IgD-negative memory B cell (primary cell): ENCODE measurements around the gene PLEKHA6. TPM values are rescaled to one million over a fixed set of nuclear protein-coding genes. Genes with fewer than 3 reads are reported as not detected.

Experiments used
- H3K27ac Mint-ChIP-seq, 3 donors: one replicate each; pipeline ENCODE4 v1.8.0; 2020 to 2022; ENCODE audit warnings: mild to moderate bottlenecking in 3 of 3, mixed read lengths in 3 of 3, moderate library complexity in 1 of 3
- H3K27me3 Mint-ChIP-seq: one replicate; pipeline ENCODE4 v1.8.0; 2021; ENCODE audit warnings: mixed read lengths
- H3K36me3 Mint-ChIP-seq: one replicate; pipeline ENCODE4 v1.8.0; 2020; ENCODE audit warnings: mild to moderate bottlenecking, mixed read lengths
- H3K4me1 Mint-ChIP-seq, 3 donors: one replicate each; pipeline ENCODE4 v1.8.0; 2020 to 2022; ENCODE audit warnings: mixed read lengths in 3 of 3, mild to moderate bottlenecking in 1 of 3
- H3K4me3 Mint-ChIP-seq, 4 donors: one replicate each; pipeline ENCODE4 v1.8.0; 2020 to 2022; ENCODE audit warnings: mild to moderate bottlenecking in 4 of 4, mixed read lengths in 4 of 4, moderate library complexity in 3 of 4
- H3K9me3 Mint-ChIP-seq, 3 donors: one replicate each; pipeline ENCODE4 v1.8.0; 2020 to 2021; ENCODE audit warnings: mixed read lengths in 3 of 3, mild to moderate bottlenecking in 1 of 3
- polyA plus RNA-seq: library from polyadenylated mRNA; unstranded; fragments of 300-500 nt; fragmentation: Illumina TruSeq; gene quantifications from one replicate; pipeline ENCODE4 v1.2.3, GENCODE V29; 2021

PLEKHA6 gene
- 0.11 TPM for polyA plus RNA-seq

- no peak within 1 kb of the TSS for H3K4me3 Mint-ChIP-seq
- peaks cover 20% of the 10 kb centered on the region for H3K27me3 Mint-ChIP-seq
Observed at GRCh38 chr1:204359474-204360255, at the start of gene PLEKHA6. TSS of gene PLEKHA6 (minus strand) at chr1:204359929. CDS start at chr1:204273727, 86,202 bp downstream.

GRCh38 chr1:204409123-204409522 is 49.4 kb upstream of the PLEKHA6 start:
- peak overlapping the region; percentile 98 to 100 (median 99) for H3K4me3 Mint-ChIP-seq

More at GRCh38 chr1:204359474-204360255, at the start of gene PLEKHA6:
- no peaks in the 10 kb centered on the region for H3K36me3 Mint-ChIP-seq
- H3K9me3 Mint-ChIP-seq = no peaks in the 10 kb centered on the region
- peaks cover 4 to 7% (median 4%) of the 10 kb centered on the region in 3 donors for H3K4me1 Mint-ChIP-seq
- H3K27ac Mint-ChIP-seq = no peak within 1 kb of the TSS

GRCh38 chr1:204408602-204409001 is 48.9 kb upstream of the PLEKHA6 start:
- H3K27me3 Mint-ChIP-seq = no peaks in the 10 kb centered on the region
- H3K4me3 Mint-ChIP-seq = peak overlapping the region; percentile 98 to 100 (median 99)
- H3K9me3 Mint-ChIP-seq = no peaks in the 10 kb centered on the region
- H3K27ac Mint-ChIP-seq = peak overlapping the region; percentile 83 to 99 (median 98)
- H3K4me1 Mint-ChIP-seq = peaks cover 22 to 35% (median 25%) of the 10 kb centered on the region in 3 donors
- H3K36me3 Mint-ChIP-seq = peaks cover 6% of the 10 kb centered on the region

More at GRCh38 chr1:204409123-204409522, 49.4 kb upstream of the PLEKHA6 start:
- no peaks in the 10 kb centered on the region for H3K27me3 Mint-ChIP-seq
- peaks cover 22 to 32% (median 24%) of the 10 kb centered on the region in 3 donors for H3K4me1 Mint-ChIP-seq
- peak overlapping the region; percentile 76 to 99 (median 98) for H3K27ac Mint-ChIP-seq
- no peaks in the 10 kb centered on the region for H3K9me3 Mint-ChIP-seq
- H3K36me3 Mint-ChIP-seq = peaks cover 6% of the 10 kb centered on the region

GRCh38 chr1:204408074-204408507 is 48.4 kb upstream of the PLEKHA6 start:
- Mint-ChIP-seq H3K4me3 (peak overlapping the region; percentile 98 to 100 (median 99)), H3K27me3 (no peaks in the 10 kb centered on the region), H3K36me3 (peaks cover 6% of the 10 kb centered on the region), H3K27ac (peak overlapping the region; percentile 83 to 99 (median 98)), H3K9me3 (no peaks in the 10 kb centered on the region), H3K4me1 (peaks cover 21 to 32% (median 25%) of the 10 kb centered on the region in 3 donors)

GRCh38 chr1:204407295-204407971 is 47.7 kb upstream of the PLEKHA6 start:
- Mint-ChIP-seq H3K4me1 (peaks cover 18 to 29% (median 23%) of the 10 kb centered on the region in 3 donors), H3K27me3 (no peaks in the 10 kb centered on the region), H3K4me3 (peak overlapping the region; percentile 98 to 100 (median 99)), H3K27ac (peak overlapping the region; percentile 83 to 99 (median 98)), H3K36me3 (peaks cover 6% of the 10 kb centered on the region), H3K9me3 (no peaks in the 10 kb centered on the region)

GRCh38 chr1:204406621-204407020 is 46.9 kb upstream of the PLEKHA6 start:
- no peaks in the 10 kb centered on the region for H3K27me3 Mint-ChIP-seq
- H3K4me3 Mint-ChIP-seq = peak overlapping the region; percentile 98 to 100 (median 99)
- peak overlapping the region in 1 of 3 donors; percentile 53 for H3K27ac Mint-ChIP-seq
- no peaks in the 10 kb centered on the region for H3K9me3 Mint-ChIP-seq
- peaks cover 16 to 23% (median 20%) of the 10 kb centered on the region in 3 donors for H3K4me1 Mint-ChIP-seq
- H3K36me3 Mint-ChIP-seq = peaks cover 6% of the 10 kb centered on the region

GRCh38 chr1:204405988-204406387 is 46.3 kb upstream of the PLEKHA6 start:
- peaks cover 6% of the 10 kb centered on the region for H3K36me3 Mint-ChIP-seq
- no peaks in the 10 kb centered on the region for H3K9me3 Mint-ChIP-seq
- peak overlapping the region in 1 of 3 donors; percentile 53 for H3K27ac Mint-ChIP-seq
- H3K4me1 Mint-ChIP-seq = peaks cover 16 to 26% (median 20%) of the 10 kb centered on the region in 3 donors
- peak overlapping the region; percentile 33 to 99 (median 98) for H3K4me3 Mint-ChIP-seq
- no peaks in the 10 kb centered on the region for H3K27me3 Mint-ChIP-seq

GRCh38 chr1:204404629-204405028 is 44.9 kb upstream of the PLEKHA6 start:
- H3K36me3 Mint-ChIP-seq = peaks cover 5% of the 10 kb centered on the region
- peak overlapping the region in 1 of 4 donors; percentile 38 for H3K4me3 Mint-ChIP-seq
- no peak overlapping the region for H3K27ac Mint-ChIP-seq
- no peaks in the 10 kb centered on the region for H3K27me3 Mint-ChIP-seq
- H3K4me1 Mint-ChIP-seq = peaks cover 16 to 30% (median 18%) of the 10 kb centered on the region in 3 donors
- no peaks in the 10 kb centered on the region for H3K9me3 Mint-ChIP-seq

GRCh38 chr1:204402391-204402790 is 42.7 kb upstream of the PLEKHA6 start:
- peaks cover 18 to 23% (median 22%) of the 10 kb centered on the region in 3 donors for H3K4me1 Mint-ChIP-seq
- H3K36me3 Mint-ChIP-seq = peaks cover 3% of the 10 kb centered on the region
- H3K27me3 Mint-ChIP-seq = no peaks in the 10 kb centered on the region
- H3K9me3 Mint-ChIP-seq = no peaks in the 10 kb centered on the region
- peak overlapping the region in 1 of 3 donors; percentile 18 for H3K27ac Mint-ChIP-seq
- H3K4me3 Mint-ChIP-seq = no peak overlapping the region

- H3K36me3 Mint-ChIP-seq = peaks cover 3% of the 10 kb centered on the region
- no peaks in the 10 kb centered on the region for H3K9me3 Mint-ChIP-seq
- no peaks in the 10 kb centered on the region for H3K27me3 Mint-ChIP-seq
- peak overlapping the region in 1 of 3 donors; percentile 18 for H3K27ac Mint-ChIP-seq
- H3K4me1 Mint-ChIP-seq = peaks cover 15 to 20% (median 17%) of the 10 kb centered on the region in 3 donors
- H3K4me3 Mint-ChIP-seq = no peak overlapping the region
Observed at GRCh38 chr1:204401730-204402129, 42.0 kb upstream of the PLEKHA6 start.

GRCh38 chr1:204400882-204401510 is 41.3 kb upstream of the PLEKHA6 start:
- Mint-ChIP-seq H3K9me3 (no peaks in the 10 kb centered on the region), H3K4me1 (peaks cover 12 to 18% (median 13%) of the 10 kb centered on the region in 3 donors), H3K4me3 (peak overlapping the region in 1 of 4 donors; percentile 20), H3K27me3 (no peaks in the 10 kb centered on the region), H3K27ac (peak overlapping the region in 1 of 3 donors; percentile 53), H3K36me3 (peaks cover 3% of the 10 kb centered on the region)

GRCh38 chr1:204398197-204399125 is 38.7 kb upstream of the PLEKHA6 start:
- Mint-ChIP-seq H3K4me3 (no peak overlapping the region), H3K9me3 (no peaks in the 10 kb centered on the region), H3K36me3 (peaks cover 5% of the 10 kb centered on the region), H3K27me3 (no peaks in the 10 kb centered on the region), H3K4me1 (peaks cover 5 to 11% (median 10%) of the 10 kb centered on the region in 3 donors), H3K27ac (peak overlapping the region in 2 of 3 donors; percentile 10 to 67)

GRCh38 chr1:204396015-204396583 is 36.4 kb upstream of the PLEKHA6 start:
- Mint-ChIP-seq H3K4me3 (no peak overlapping the region), H3K36me3 (peaks cover 5% of the 10 kb centered on the region), H3K27ac (peak overlapping the region in 1 of 3 donors; percentile 23), H3K9me3 (no peaks in the 10 kb centered on the region), H3K4me1 (peaks cover 5 to 10% (median 10%) of the 10 kb centered on the region in 3 donors), H3K27me3 (no peaks in the 10 kb centered on the region)
